Calu3 (cell line): ENCODE results near the gene FDXACB1. TPM values are rescaled to one million over a fixed set of nuclear protein-coding genes. Genes with fewer than 3 reads are reported as not detected.

Experiments used
- BruUV-seq: library from RNA; stranded (reverse); fragments of 400-500 nt; replicated peaks from 2 replicates; lab custom pipeline; 2021; lab: Mats Ljungman, UMichigan
- CTCF ChIA-PET: fragments of 300-600 bp; sonication (Branson Sonifier 250); formaldehyde crosslinking; loops from one replicate; lab custom pipeline; 2022; ENCODE audit warnings: antibody characterized with exemption; lab: Charles Lee
- DNase-seq: peaks from one replicate; pipeline ENCODE4 v3.0.0; 2022
- H3K27ac Mint-ChIP-seq: one replicate; pipeline ENCODE4 v1.8.0; 2022; ENCODE audit warnings: mixed read lengths; ENCODE audit not compliant: unreplicated experiment
- H3K27me3 Mint-ChIP-seq: one replicate; pipeline ENCODE4 v1.8.0; 2022; ENCODE audit warnings: mixed read lengths; ENCODE audit not compliant: unreplicated experiment
- H3K36me3 Mint-ChIP-seq: one replicate; pipeline ENCODE4 v1.8.0; 2022; ENCODE audit warnings: mild to moderate bottlenecking, moderate library complexity, mixed read lengths; ENCODE audit not compliant: insufficient read depth, unreplicated experiment
- H3K4me1 Mint-ChIP-seq: one replicate; pipeline ENCODE4 v1.8.0; 2022; ENCODE audit warnings: mild to moderate bottlenecking, low read depth, mixed read lengths; ENCODE audit not compliant: unreplicated experiment
- H3K4me3 Mint-ChIP-seq: one replicate; pipeline ENCODE4 v1.8.0; 2022; ENCODE audit warnings: mild to moderate bottlenecking, low read depth, moderate library complexity, mixed read lengths; ENCODE audit not compliant: unreplicated experiment
- H3K9me3 Mint-ChIP-seq: one replicate; pipeline ENCODE4 v1.8.0; 2022; ENCODE audit warnings: low read depth, mixed read lengths; ENCODE audit not compliant: unreplicated experiment
- intact Hi-C: fragments of 100-400 bp; cut with micrococcal nuclease; formaldehyde crosslinking; loops from one replicate; pipeline ENCODE4 v1.10.0; 2022; ENCODE audit not compliant: unreplicated experiment
- total RNA-seq: library from RNA; stranded (reverse); gene quantifications from 2 replicates; pipeline ENCODE4 v1.2.3, GENCODE V29; 2022
- TF ChIP-seq, protein P1 (sequence below): fragments of 200-600 bp; IDR thresholded peaks from one replicate; pipeline ENCODE4 v1.8.0; 2022; ENCODE audit warnings: antibody characterized with exemption; ENCODE audit not compliant: unreplicated experiment

FDXACB1 gene
- total RNA-seq, 1 experiment from 2014 or later: 1.7 TPM

DNA sequence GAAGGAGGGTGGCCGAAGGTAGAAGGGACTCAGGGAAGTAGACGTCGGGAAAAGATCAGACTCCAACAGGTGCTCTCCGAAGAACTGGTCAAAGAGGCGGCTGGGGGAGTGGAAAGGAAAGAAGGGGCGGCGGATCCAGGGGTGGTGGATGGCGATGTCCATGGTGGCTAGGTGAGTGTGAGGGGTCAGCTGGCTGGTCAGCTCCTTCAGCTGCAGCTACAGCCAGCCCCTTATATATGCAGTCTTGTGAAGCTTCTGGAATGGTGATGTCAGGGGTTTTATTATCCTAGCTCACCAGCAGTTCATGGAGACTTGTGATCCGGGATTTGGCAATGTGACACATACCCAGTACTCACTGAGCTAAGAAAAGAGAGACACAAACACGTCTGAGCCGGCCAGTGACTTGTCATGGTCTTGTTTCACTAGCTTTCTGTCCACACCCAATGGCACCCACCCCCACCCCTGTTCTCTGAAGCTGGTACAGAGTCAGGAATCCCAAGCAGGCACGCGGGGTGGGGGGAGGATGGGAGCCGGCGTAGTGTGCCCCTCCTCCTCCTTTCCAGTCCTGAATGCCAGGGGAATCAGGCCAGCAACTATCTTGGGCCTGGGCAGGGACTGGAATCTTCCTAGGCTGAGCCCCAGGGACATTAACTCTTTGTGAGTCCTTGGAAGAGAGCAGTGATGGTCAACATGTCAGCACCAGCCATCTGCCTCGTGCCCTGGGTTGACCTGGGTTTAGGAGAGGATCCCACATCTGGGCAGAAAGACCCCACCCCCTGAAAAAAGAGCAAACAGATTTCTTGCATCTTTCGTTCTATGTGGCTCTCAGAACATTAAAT lies 32.8 kb upstream of the FDXACB1 start, which contains the start of gene CRYAB:
Gene CRYAB, minus strand, starts transcription at position 208 of the 839 bp plus-strand sequence. Its CDS starts 46 bp downstream, at position 162.
- H3K4me3 Mint-ChIP-seq: no peak within 1 kb of the TSS
- intact Hi-C loops: no loop called here
- H3K36me3 Mint-ChIP-seq: no peaks in the 10 kb centered on the region
- TF ChIP-seq, protein P1, sequence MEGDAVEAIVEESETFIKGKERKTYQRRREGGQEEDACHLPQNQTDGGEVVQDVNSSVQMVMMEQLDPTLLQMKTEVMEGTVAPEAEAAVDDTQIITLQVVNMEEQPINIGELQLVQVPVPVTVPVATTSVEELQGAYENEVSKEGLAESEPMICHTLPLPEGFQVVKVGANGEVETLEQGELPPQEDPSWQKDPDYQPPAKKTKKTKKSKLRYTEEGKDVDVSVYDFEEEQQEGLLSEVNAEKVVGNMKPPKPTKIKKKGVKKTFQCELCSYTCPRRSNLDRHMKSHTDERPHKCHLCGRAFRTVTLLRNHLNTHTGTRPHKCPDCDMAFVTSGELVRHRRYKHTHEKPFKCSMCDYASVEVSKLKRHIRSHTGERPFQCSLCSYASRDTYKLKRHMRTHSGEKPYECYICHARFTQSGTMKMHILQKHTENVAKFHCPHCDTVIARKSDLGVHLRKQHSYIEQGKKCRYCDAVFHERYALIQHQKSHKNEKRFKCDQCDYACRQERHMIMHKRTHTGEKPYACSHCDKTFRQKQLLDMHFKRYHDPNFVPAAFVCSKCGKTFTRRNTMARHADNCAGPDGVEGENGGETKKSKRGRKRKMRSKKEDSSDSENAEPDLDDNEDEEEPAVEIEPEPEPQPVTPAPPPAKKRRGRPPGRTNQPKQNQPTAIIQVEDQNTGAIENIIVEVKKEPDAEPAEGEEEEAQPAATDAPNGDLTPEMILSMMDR: no peak
- peaks cover 11% of the 10 kb centered on the region for H3K4me1 Mint-ChIP-seq
- no peak for DNase-seq
- no peaks in the 10 kb centered on the region for H3K9me3 Mint-ChIP-seq
- peaks cover 8% of the 10 kb centered on the region for H3K27me3 Mint-ChIP-seq
- CTCF ChIA-PET: no interaction called here
- H3K27ac Mint-ChIP-seq: peak within 1 kb of the TSS; percentile 11
- no TSS peak for BruUV-seq

DNA sequence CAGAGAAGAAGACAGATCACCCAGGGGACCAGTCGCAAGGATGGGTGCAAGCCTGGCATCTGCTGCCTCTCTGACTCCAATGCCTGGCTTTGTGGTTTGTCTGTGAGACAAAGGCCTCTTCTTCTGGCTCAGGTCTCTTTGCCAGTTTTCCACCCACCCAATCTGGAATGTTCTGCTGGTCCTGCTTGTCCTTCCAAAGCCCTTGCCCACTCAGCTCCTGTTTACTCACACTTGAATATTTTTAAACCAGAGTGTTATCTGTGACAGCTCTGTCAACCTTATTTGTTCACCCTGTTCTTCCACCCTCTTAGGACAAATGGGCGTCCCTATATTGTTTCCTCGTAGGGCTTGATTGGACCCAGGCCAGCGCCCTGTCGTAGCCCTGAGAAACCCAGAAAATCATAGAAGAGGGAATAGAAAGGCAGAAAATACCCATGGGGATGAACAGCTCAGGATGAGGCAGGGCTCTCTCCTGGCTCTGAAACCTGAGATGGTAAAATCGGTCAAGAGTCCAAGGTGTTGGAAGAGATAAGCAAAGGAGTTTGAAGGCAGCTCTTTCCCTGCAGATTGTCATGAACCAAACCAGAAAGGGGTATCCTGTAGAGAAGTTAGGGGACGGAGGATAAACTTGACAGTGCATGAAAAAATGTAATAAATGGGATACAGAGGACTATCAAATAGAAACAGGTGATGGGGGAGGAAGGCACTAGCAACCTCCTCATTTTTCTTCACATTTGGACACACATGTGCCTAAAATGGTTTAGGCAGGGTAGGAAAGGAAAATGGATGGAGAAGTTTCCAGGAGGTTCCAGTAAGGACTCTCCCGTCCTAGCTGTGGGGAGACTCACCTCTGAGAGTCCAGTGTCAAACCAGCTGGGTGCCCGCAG lies 32.0 kb upstream of the FDXACB1 start:
- H3K27ac Mint-ChIP-seq: peak overlapping the region; percentile 11
- H3K27me3 Mint-ChIP-seq: peaks cover 8% of the 10 kb centered on the region
- peaks cover 11% of the 10 kb centered on the region for H3K4me1 Mint-ChIP-seq
- intact Hi-C loops: no loop called here
- TF ChIP-seq, protein P1: no peak
- H3K9me3 Mint-ChIP-seq: no peaks in the 10 kb centered on the region
- H3K36me3 Mint-ChIP-seq: no peaks in the 10 kb centered on the region
- H3K4me3 Mint-ChIP-seq: no peak overlapping the region
- no TSS peak for BruUV-seq
- no peak for DNase-seq
- CTCF ChIA-PET: no interaction called here

DNA sequence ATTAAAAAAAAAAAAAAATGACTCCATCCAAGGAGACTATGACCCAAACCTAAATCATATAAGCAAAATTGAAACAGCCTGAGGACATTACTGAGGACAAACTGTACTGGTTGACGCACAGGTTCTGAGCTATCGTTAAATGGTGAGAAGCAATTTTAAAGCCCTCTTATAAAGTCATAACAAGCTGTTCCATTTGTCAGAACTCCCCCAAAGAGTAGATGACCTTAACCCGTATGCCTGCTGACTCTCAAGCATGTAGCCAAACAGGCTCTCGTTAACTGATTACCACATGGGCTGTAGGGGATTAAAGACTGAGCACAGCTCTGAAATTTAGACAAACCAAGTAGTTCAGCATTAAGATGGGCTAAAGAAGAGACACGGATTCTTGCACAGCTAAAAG lies 30.4 kb upstream of the FDXACB1 start:
- Mint-ChIP-seq H3K4me3 (no peak overlapping the region), H3K9me3 (no peaks in the 10 kb centered on the region), H3K27me3 (peaks cover 8% of the 10 kb centered on the region), H3K4me1 (peaks cover 11% of the 10 kb centered on the region), H3K27ac (no peak overlapping the region), H3K36me3 (no peaks in the 10 kb centered on the region)
- no peak for DNase-seq
- TF ChIP-seq, protein P1: no peak
- CTCF ChIA-PET: no interaction called here
- intact Hi-C loops: no loop called here
- BruUV-seq: no TSS peak

DNA sequence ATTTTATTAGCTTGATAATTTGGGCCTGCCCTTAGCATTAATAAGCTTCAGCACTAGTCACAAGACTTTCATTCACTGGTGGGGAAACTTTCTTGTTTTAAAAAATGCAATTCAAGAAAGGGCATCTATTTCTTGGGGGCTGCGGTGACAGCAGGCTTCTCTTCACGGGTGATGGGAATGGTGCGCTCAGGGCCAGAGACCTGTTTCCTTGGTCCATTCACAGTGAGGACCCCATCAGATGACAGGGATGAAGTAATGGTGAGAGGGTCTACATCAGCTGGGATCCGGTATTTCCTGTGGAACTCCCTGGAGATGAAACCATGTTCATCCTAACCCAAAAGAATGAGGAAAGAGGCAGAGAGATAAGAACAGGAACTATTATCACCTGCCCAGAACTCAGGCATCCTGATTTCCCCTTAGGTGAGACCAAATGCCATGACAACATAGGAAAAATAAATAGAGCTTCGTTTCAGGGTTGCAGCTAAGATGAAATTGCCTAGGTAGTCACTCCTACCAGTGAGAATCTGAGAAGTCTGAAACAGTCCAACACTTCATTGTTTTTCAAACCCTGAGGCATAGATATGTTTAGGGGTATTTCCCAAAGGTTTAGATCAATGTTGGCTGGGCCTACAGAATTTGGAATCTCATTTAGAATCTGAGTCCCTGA lies 29.8 kb upstream of the FDXACB1 start:
- H3K27ac Mint-ChIP-seq: no peak overlapping the region
- TF ChIP-seq, protein P1: no peak
- no peak overlapping the region for H3K4me3 Mint-ChIP-seq
- peaks cover 11% of the 10 kb centered on the region for H3K4me1 Mint-ChIP-seq
- no peaks in the 10 kb centered on the region for H3K36me3 Mint-ChIP-seq
- BruUV-seq: no TSS peak
- DNase-seq: no peak
- intact Hi-C loops: no loop called here
- H3K27me3 Mint-ChIP-seq: peaks cover 8% of the 10 kb centered on the region
- CTCF ChIA-PET: interaction anchor here (0.6 kb wide), 1 partner anchor 1911 kb away, joined by 4 read pairs; no protein-coding TSS in a partner anchor
- H3K9me3 Mint-ChIP-seq: no peaks in the 10 kb centered on the region
